Mesenchymal stem cell (in vitro differentiated cells and primary cell): ENCODE results near the gene TRMT61A.

ENCODE experiments used
- DNase-seq: peaks from one replicate; pipeline ENCODE4 v3.0.0-alpha.2; 2013
- H2AFZ ChIP-seq: one replicate; pipeline ENCODE4 v1.6.1; 2013; ENCODE audit warnings: low read depth, mild to moderate bottlenecking, control low read depth, inconsistent platforms, low read length, moderate library complexity
- H2AK5ac ChIP-seq: 2 replicates; pipeline ENCODE4 v1.6.1; 2013; ENCODE audit warnings: low read length, moderate library complexity, mild to moderate bottlenecking, inconsistent platforms; ENCODE audit not compliant: severe bottlenecking
- H2BK120ac ChIP-seq: one replicate; pipeline ENCODE4 v1.6.1; 2013; ENCODE audit warnings: low read depth, mild to moderate bottlenecking, inconsistent platforms, low read length, moderate library complexity
- H2BK12ac ChIP-seq, 2 experiments: one replicate each; pipeline ENCODE4 v1.6.1; 2013; ENCODE audit warnings: inconsistent platforms in 2 of 2, low read length in 2 of 2, mild to moderate bottlenecking in 2 of 2, moderate library complexity in 2 of 2, control low read depth in 1 of 2
- H2BK15ac ChIP-seq: one replicate; pipeline ENCODE4 v1.6.1; 2013; ENCODE audit warnings: mild to moderate bottlenecking, low read depth, inconsistent platforms; ENCODE audit not compliant: poor library complexity, severe bottlenecking
- H2BK5ac ChIP-seq: 2 replicates; pipeline ENCODE4 v1.6.1; 2013; ENCODE audit warnings: low read depth, mild to moderate bottlenecking, low read length, control low read depth, inconsistent platforms; ENCODE audit not compliant: poor library complexity, severe bottlenecking
- H3K14ac ChIP-seq, 2 experiments: one replicate each; pipeline ENCODE4 v1.6.1; 2013; ENCODE audit warnings: inconsistent platforms in 2 of 2, low read length in 2 of 2, control low read depth in 1 of 2, mild to moderate bottlenecking in 1 of 2, moderate library complexity in 1 of 2
- H3K18ac ChIP-seq, 2 experiments: one replicate each; pipeline ENCODE4 v1.6.1; 2013; ENCODE audit warnings: inconsistent platforms in 2 of 2, low read length in 2 of 2, control low read depth in 1 of 2, low read depth in 1 of 2, mild to moderate bottlenecking in 1 of 2
- H3K23ac ChIP-seq, 2 experiments: one replicate each; pipeline ENCODE4 v1.6.1; 2013; ENCODE audit warnings: inconsistent platforms in 2 of 2, low read length in 2 of 2, mild to moderate bottlenecking in 2 of 2, moderate library complexity in 2 of 2, control low read depth in 1 of 2
- H3K27ac ChIP-seq: 2 replicates; pipeline ENCODE4 v1.5.1; 2013; ENCODE audit warnings: mild to moderate bottlenecking, moderate library complexity, low read length, control low read depth, inconsistent platforms; ENCODE audit not compliant: poor library complexity, severe bottlenecking
- H3K27me3 ChIP-seq, 2 experiments: 2 replicates each; pipeline versions ENCODE4 v1.6.1 to v1.7.0; 2013; ENCODE audit warnings: low read length in 2 of 2, mild to moderate bottlenecking in 2 of 2, moderate library complexity in 2 of 2, control low read depth in 1 of 2, inconsistent platforms in 1 of 2; ENCODE audit not compliant: control insufficient read depth in 1 of 2, insufficient read depth in 1 of 2
- H3K36me3 ChIP-seq, 2 experiments: 2 replicates each; pipeline versions ENCODE4 v1.6.1 to v1.7.0; 2013; ENCODE audit warnings: low read length in 2 of 2, control low read depth in 1 of 2, inconsistent platforms in 1 of 2, low read depth in 1 of 2, mild to moderate bottlenecking in 1 of 2; ENCODE audit not compliant: insufficient read depth in 2 of 2, control insufficient read depth in 1 of 2
- H3K4ac ChIP-seq, 2 experiments: one replicate each; pipeline ENCODE4 v1.6.1; 2013; ENCODE audit warnings: inconsistent platforms in 2 of 2, low read length in 2 of 2, mild to moderate bottlenecking in 2 of 2, moderate library complexity in 2 of 2, control low read depth in 1 of 2, low read depth in 1 of 2
- H3K4me1 ChIP-seq: 2 replicates; pipeline ENCODE4 v1.6.1; 2013; ENCODE audit warnings: low read depth, low read length, control low read depth; ENCODE audit not compliant: control insufficient read depth, insufficient read depth
- H3K4me2 ChIP-seq: 2 replicates; pipeline ENCODE4 v1.6.1; 2013; ENCODE audit warnings: low read length, mild to moderate bottlenecking, inconsistent platforms; ENCODE audit not compliant: poor library complexity, severe bottlenecking
- H3K4me3 ChIP-seq, 2 experiments: 2 replicates each; pipeline versions ENCODE4 v1.5.1 to v1.7.0; 2013; ENCODE audit warnings: low read length in 2 of 2, mild to moderate bottlenecking in 2 of 2, control low read depth in 1 of 2, low read depth in 1 of 2; ENCODE audit not compliant: insufficient read depth in 1 of 2
- H3K79me1 ChIP-seq: replicated peaks from 2 replicates; pipeline ENCODE4 v1.6.1; 2013; ENCODE audit warnings: mild to moderate bottlenecking, control low read depth, low read length, inconsistent platforms; ENCODE audit not compliant: poor library complexity, severe bottlenecking
- H3K9ac ChIP-seq: 2 replicates; pipeline ENCODE4 v1.7.0; 2013; ENCODE audit warnings: mild to moderate bottlenecking, low read length, moderate library complexity
- H3K9me3 ChIP-seq: 2 replicates; pipeline ENCODE4 v1.7.0; 2013; ENCODE audit warnings: mild to moderate bottlenecking, low read length; ENCODE audit not compliant: control insufficient read depth
- H4K8ac ChIP-seq: one replicate; pipeline ENCODE4 v1.6.1; 2013; ENCODE audit warnings: inconsistent platforms, mild to moderate bottlenecking, low read length, moderate library complexity
- H4K91ac ChIP-seq: one replicate; pipeline ENCODE4 v1.6.1; 2013; ENCODE audit warnings: mild to moderate bottlenecking, low read length, inconsistent platforms
- WGBS: methylation state at CpG from one replicate; pipeline ENCODE4 v1.1.7; 2013; ENCODE audit warnings: mixed read lengths; 5-methylcytosine and 5-hydroxymethylcytosine counted together

The TRMT61A gene

GRCh38 chr14:103551338-103551762 lies 22.4 kb downstream of the TRMT61A start:
- Histone ChIP-seq H2BK120ac (no peak overlapping the region), H4K91ac (no peak overlapping the region), H4K8ac (no peak overlapping the region), H3K4me1 (peaks cover 48% of the 10 kb centered on the region), H2AFZ (no peak overlapping the region), H3K36me3 (peaks cover 0 to 13% of the 10 kb centered on the region in 2 experiments), H3K27me3 (no peaks in the 10 kb centered on the region), H3K9ac (peak overlapping the region; percentile 75), H3K9me3 (no peaks in the 10 kb centered on the region), H3K4me2 (no peak overlapping the region), H3K18ac (no peak overlapping the region), H2BK5ac (peak overlapping the region; percentile 68), H2BK15ac (no peak overlapping the region), H3K23ac (no peak overlapping the region), H3K79me1 (peaks cover 32% of the 10 kb centered on the region), H3K14ac (no peak overlapping the region), H2BK12ac (no peak overlapping the region), H3K4ac (no peak overlapping the region), H3K27ac (peak overlapping the region; percentile 89), H3K4me3 (peak overlapping the region in 1 of 2 experiments; percentile 57), H2AK5ac (peak overlapping the region; percentile 95)
- DNase-seq: no peak
- WGBS: 85% methylated on average over 17 of the region's 17 CpGs

GRCh38 chr14:103552011-103552845 lies 23.2 kb downstream of the TRMT61A start:
- Histone ChIP-seq H3K4me1 (peaks cover 46% of the 10 kb centered on the region), H3K36me3 (peaks cover 5 to 13% of the 10 kb centered on the region in 2 experiments), H3K4ac (no peak overlapping the region), H2AK5ac (peak overlapping the region; percentile 95), H4K8ac (no peak overlapping the region), H2BK5ac (peak overlapping the region; percentile 68), H3K27me3 (no peaks in the 10 kb centered on the region), H3K79me1 (peaks cover 32% of the 10 kb centered on the region), H3K27ac (peak overlapping the region; percentile 89), H3K9ac (peak overlapping the region; percentile 75), H3K4me3 (peak overlapping the region in 1 of 2 experiments; percentile 57), H4K91ac (peak overlapping the region; percentile 63), H2AFZ (no peak overlapping the region), H2BK120ac (no peak overlapping the region), H3K18ac (no peak overlapping the region), H2BK15ac (no peak overlapping the region), H3K4me2 (peak overlapping the region; percentile 17), H3K23ac (no peak overlapping the region), H3K9me3 (no peaks in the 10 kb centered on the region), H3K14ac (no peak overlapping the region), H2BK12ac (no peak overlapping the region)
- no peak for DNase-seq
- 84% methylated on average over 15 of the region's 18 CpGs for WGBS

- no peaks in the 10 kb centered on the region for H3K9me3 ChIP-seq
- WGBS: 97% methylated on average over 11 of the region's 11 CpGs
- no peak for DNase-seq
- peak overlapping the region; percentile 89 for H3K27ac ChIP-seq
- H4K8ac ChIP-seq: no peak overlapping the region
- H2BK5ac ChIP-seq: no peak overlapping the region
- peak overlapping the region; percentile 62 for H4K91ac ChIP-seq
- no peak overlapping the region for H3K4me3 ChIP-seq
- no peak overlapping the region for H2AFZ ChIP-seq
- no peak overlapping the region for H3K18ac ChIP-seq
- no peak overlapping the region for H3K4ac ChIP-seq
- no peak overlapping the region for H2BK15ac ChIP-seq
- H2BK12ac ChIP-seq: no peak overlapping the region
- H3K9ac ChIP-seq: peak overlapping the region; percentile 75
- H3K23ac ChIP-seq: no peak overlapping the region
- peaks cover 32% of the 10 kb centered on the region for H3K79me1 ChIP-seq
- H3K4me1 ChIP-seq: peaks cover 50% of the 10 kb centered on the region
- H3K14ac ChIP-seq: no peak overlapping the region
- H3K36me3 ChIP-seq: peaks cover 7 to 13% of the 10 kb centered on the region in 2 experiments
- no peak overlapping the region for H2BK120ac ChIP-seq
- H3K27me3 ChIP-seq: no peaks in the 10 kb centered on the region
- peak overlapping the region; percentile 17 for H3K4me2 ChIP-seq
- peak overlapping the region; percentile 59 for H2AK5ac ChIP-seq
Measured at GRCh38 chr14:103552846-103553210, 23.8 kb downstream of the TRMT61A start.

GRCh38 chr14:103555559-103556337 lies 26.8 kb downstream of the TRMT61A start:
- no peak overlapping the region for H3K23ac ChIP-seq
- no peak overlapping the region for H4K91ac ChIP-seq
- no peak overlapping the region for H3K27ac ChIP-seq
- H2BK120ac ChIP-seq: no peak overlapping the region
- H3K9ac ChIP-seq: no peak overlapping the region
- no peak overlapping the region for H3K14ac ChIP-seq
- H3K9me3 ChIP-seq: no peaks in the 10 kb centered on the region
- peaks cover 40% of the 10 kb centered on the region for H3K4me1 ChIP-seq
- no peak for DNase-seq
- WGBS: 94% methylated on average over 14 of the region's 15 CpGs
- no peak overlapping the region for H4K8ac ChIP-seq
- peaks cover 14 to 31% of the 10 kb centered on the region in 2 experiments for H3K36me3 ChIP-seq
- peaks cover 20% of the 10 kb centered on the region for H3K79me1 ChIP-seq
- no peak overlapping the region for H3K4ac ChIP-seq
- no peak overlapping the region for H2AFZ ChIP-seq
- H2BK5ac ChIP-seq: no peak overlapping the region
- H2BK15ac ChIP-seq: no peak overlapping the region
- no peak overlapping the region for H2BK12ac ChIP-seq
- H3K18ac ChIP-seq: no peak overlapping the region
- peak overlapping the region; percentile 34 for H2AK5ac ChIP-seq
- no peak overlapping the region for H3K4me3 ChIP-seq
- no peaks in the 10 kb centered on the region for H3K27me3 ChIP-seq
- H3K4me2 ChIP-seq: no peak overlapping the region
